Common myeloid progenitor, CD34-positive (primary cell): ENCODE measurements around the gene PRDM16.
A peak's percentile ranks its signal among the peaks of the same experiment; 100 is the strongest.

Experiments
- CTCF ChIA-PET: fragments of 350-600 bp; sonication (Branson Sonifier 250); formaldehyde crosslinking; loops from one replicate; lab custom pipeline; 2021; ENCODE audit warnings: antibody characterized with exemption; lab: Charles Lee
- POLR2A ChIA-PET: fragments of 350-600 bp; sonication (Branson Sonifier 250); formaldehyde crosslinking; loops from one replicate; lab custom pipeline; 2021; ENCODE audit warnings: antibody characterized with exemption; lab: Charles Lee
- DNase-seq, 3 donors: peaks; one replicate each; pipeline versions ENCODE4 v3.0.0 to v3.0.0-alpha.2; 2013
- H3K27ac ChIP-seq, 2 experiments: 1 replicate in 1 of 2; 2 replicates in 1 of 2; pipeline ENCODE4 v1.7.0; 2013; ENCODE audit warnings: inconsistent platforms in 2 of 2, low read length in 2 of 2, mild to moderate bottlenecking in 2 of 2, low read depth in 1 of 2, moderate library complexity in 1 of 2; ENCODE audit not compliant: severe bottlenecking in 2 of 2, insufficient read depth in 1 of 2, poor library complexity in 1 of 2
- H3K27me3 ChIP-seq, 5 experiments: replicated peaks in 2 of 5; 1 replicate in 3 of 5; 2 replicates in 2 of 5; pipeline versions ENCODE4 v1.6.1 to v1.7.0; 2013; ENCODE audit warnings: low read length in 4 of 5, mild to moderate bottlenecking in 2 of 5, moderate library complexity in 2 of 5, inconsistent platforms in 1 of 5; ENCODE audit not compliant: insufficient read depth in 5 of 5, control insufficient read depth in 4 of 5
- H3K36me3 ChIP-seq, 4 experiments: 1 replicate in 2 of 4; 2 replicates in 2 of 4; pipeline versions ENCODE4 v1.6.1 to v1.7.0; 2013; ENCODE audit warnings: low read length in 3 of 4, control low read depth in 1 of 4, mild to moderate bottlenecking in 1 of 4; ENCODE audit not compliant: control insufficient read depth in 4 of 4, insufficient read depth in 4 of 4
- H3K4me1 ChIP-seq, 4 experiments: 1 replicate in 3 of 4; 2 replicates in 1 of 4; pipeline versions ENCODE4 v1.6.1 to v1.7.1; 2013; ENCODE audit warnings: low read length in 3 of 4, mild to moderate bottlenecking in 3 of 4, control low read depth in 1 of 4, inconsistent platforms in 1 of 4, moderate library complexity in 1 of 4; ENCODE audit not compliant: control insufficient read depth in 4 of 4, insufficient read depth in 4 of 4; ENCODE audit errors: control extremely low read depth in 1 of 4
- H3K4me3 ChIP-seq, 7 experiments: 1 replicate in 4 of 7; 2 replicates in 3 of 7; pipeline versions ENCODE4 v1.5.1 to v1.7.0; 2013; ENCODE audit warnings: mild to moderate bottlenecking in 7 of 7, low read length in 6 of 7, moderate library complexity in 6 of 7, inconsistent platforms in 2 of 7, low read depth in 2 of 7, control low read depth in 1 of 7; ENCODE audit not compliant: insufficient read depth in 4 of 7, control insufficient read depth in 1 of 7; ENCODE audit errors: extremely low read depth in 1 of 7
- H3K9me3 ChIP-seq, 5 experiments: 1 replicate in 4 of 5; 2 replicates in 1 of 5; pipeline versions ENCODE4 v1.6.1 to v1.7.1; 2013; ENCODE audit warnings: low read length in 4 of 5, mild to moderate bottlenecking in 2 of 5, inconsistent platforms in 1 of 5, low read depth in 1 of 5, moderate library complexity in 1 of 5; ENCODE audit not compliant: control insufficient read depth in 4 of 5, insufficient read depth in 2 of 5; ENCODE audit errors: control extremely low read depth in 1 of 5
- WGBS: methylation state at CpG from one replicate; pipeline ENCODE4 v1.1.5; 2013; ENCODE audit not compliant: insufficient coverage; 5-methylcytosine and 5-hydroxymethylcytosine counted together

The PRDM16 gene

DNA sequence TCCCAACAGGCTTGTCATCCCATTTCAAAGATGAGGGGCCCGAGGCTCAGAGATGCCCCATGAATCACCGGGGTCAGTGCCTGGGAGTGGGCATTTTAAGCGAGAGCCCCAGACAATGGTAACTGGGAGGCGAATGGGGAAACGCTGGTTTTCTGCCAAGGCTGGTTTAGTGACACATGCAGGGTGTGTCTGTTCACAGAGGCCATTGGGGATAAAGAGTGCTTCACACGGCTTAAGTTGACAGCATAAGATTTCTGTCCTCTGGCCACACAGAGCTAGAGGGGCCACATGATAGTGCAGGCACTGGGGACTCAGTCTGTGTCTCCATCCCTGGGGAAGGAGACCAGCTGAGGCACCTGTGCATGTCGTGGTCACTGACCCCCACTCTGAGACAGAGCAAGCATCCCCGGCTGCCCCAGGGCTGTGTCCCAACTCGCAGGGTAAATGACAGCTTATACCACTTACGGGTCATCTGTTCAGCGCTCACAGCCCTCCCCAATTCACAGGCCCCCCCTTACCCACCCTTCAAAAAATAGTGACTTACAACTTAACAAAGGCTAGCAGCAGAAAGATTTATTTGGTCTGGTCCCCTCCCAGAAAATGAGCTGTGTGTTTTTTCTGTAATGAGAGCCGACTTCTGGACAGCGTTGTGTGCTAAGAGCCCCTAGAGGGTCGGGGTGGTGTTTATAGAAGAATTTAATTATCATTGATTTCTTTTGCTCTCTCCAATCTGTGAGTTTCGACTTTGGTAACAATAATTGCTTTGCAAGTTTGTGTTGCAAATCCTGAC, 350.6 kb downstream of the PRDM16 start:
- CTCF ChIA-PET, result interaction anchor here (0.8 kb wide), 1 partner anchor 98 kb away, joined by 3 read pairs; no protein-coding TSS in a partner anchor
- no peaks in the 10 kb centered on the region for H3K27me3 ChIP-seq
- WGBS, result over 99% methylated on average over 9 of the region's 15 CpGs

GRCh38 chr1:3420218-3420951, 351.4 kb downstream of the PRDM16 start:
- POLR2A ChIA-PET, result no interaction called here
- no peaks in the 10 kb centered on the region for H3K27me3 ChIP-seq
- 93% methylated on average over 21 of the region's 23 CpGs for WGBS

More for the DNA sequence above, 350.6 kb downstream of the PRDM16 start:
- POLR2A ChIA-PET, result no interaction called here
- peaks cover 0 to 11% (median 3%) of the 10 kb centered on the region in 5 experiments for H3K9me3 ChIP-seq
- H3K4me1 ChIP-seq, result peaks cover 0 to 30% (median 23%) of the 10 kb centered on the region in 4 experiments
- no peak for DNase-seq
- H3K4me3 ChIP-seq, result no peak overlapping the region
- peaks cover 0 to 16% (median 3%) of the 10 kb centered on the region in 4 experiments for H3K36me3 ChIP-seq
- H3K27ac ChIP-seq, result no peak overlapping the region

GRCh38 chr1:3422638-3423037, 353.6 kb downstream of the PRDM16 start:
- POLR2A ChIA-PET, result interaction anchor here (0.6 kb wide), 1 partner anchor 933 kb away, joined by 3 read pairs; no protein-coding TSS in a partner anchor
- Histone ChIP-seq H3K36me3 (peaks cover 0 to 30% (median 5%) of the 10 kb centered on the region in 4 experiments), H3K9me3 (peaks cover 0 to under 1% (median 0%) of the 10 kb centered on the region in 5 experiments), H3K4me1 (peaks cover 0 to 32% (median 24%) of the 10 kb centered on the region in 4 experiments), H3K4me3 (no peak overlapping the region), H3K27me3 (no peaks in the 10 kb centered on the region), H3K27ac (no peak overlapping the region)
- no peak for DNase-seq
- CTCF ChIA-PET, result interaction anchor here (0.6 to 3.7 kb wide), 4 partner anchors 356 to 606 kb away, joined by 3 to 20 read pairs (median 8); no protein-coding TSS in a partner anchor
- 84% methylated on average over 14 of the region's 14 CpGs for WGBS

More at GRCh38 chr1:3420218-3420951, 351.4 kb downstream of the PRDM16 start:
- H3K36me3 ChIP-seq, result peaks cover 0 to 16% (median 3%) of the 10 kb centered on the region in 4 experiments
- H3K4me3 ChIP-seq, result no peak overlapping the region
- H3K9me3 ChIP-seq, result peaks cover 0 to 11% (median 3%) of the 10 kb centered on the region in 5 experiments
- CTCF ChIA-PET, result interaction anchor here (0.8 kb wide), 1 partner anchor 97 kb away, joined by 3 read pairs; no protein-coding TSS in a partner anchor
- peaks cover 0 to 32% (median 24%) of the 10 kb centered on the region in 4 experiments for H3K4me1 ChIP-seq
- no peak overlapping the region for H3K27ac ChIP-seq
- no peak for DNase-seq

DNA sequence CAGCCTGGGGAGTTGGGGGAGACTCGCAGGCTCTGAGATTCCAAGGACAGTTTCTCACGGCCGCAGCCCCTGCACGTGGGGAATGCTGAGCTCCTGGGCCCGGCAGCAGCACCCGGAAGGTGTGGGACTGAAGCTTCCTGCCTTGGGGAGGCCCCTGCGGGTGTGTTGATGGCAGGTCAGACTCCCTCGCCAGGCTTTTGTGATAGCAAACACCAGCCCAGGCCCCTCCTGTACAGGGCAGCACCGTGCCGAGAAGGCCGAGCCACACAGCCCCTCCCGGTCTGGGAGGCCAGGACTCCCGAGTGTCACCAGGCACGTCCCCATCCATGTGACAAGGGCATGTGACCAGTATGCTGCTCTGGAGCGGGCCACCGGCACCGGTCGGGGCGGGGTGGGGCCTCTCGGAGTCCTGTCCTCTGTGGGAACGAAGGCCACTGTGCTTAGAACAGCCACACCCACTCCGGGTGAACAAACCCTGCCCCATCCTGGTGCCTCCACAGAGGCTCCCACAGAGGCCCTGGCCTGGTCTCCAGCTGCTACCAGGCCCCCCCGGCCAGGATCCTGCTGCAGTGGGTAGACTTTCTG, 354.3 kb downstream of the PRDM16 start:
- Histone ChIP-seq H3K9me3 (no peaks in the 10 kb centered on the region), H3K27me3 (no peaks in the 10 kb centered on the region), H3K4me3 (peak overlapping the region in 2 of 7 experiments; percentile 36 to 55), H3K27ac (no peak overlapping the region), H3K36me3 (peaks cover 0 to 28% (median 3%) of the 10 kb centered on the region in 4 experiments), H3K4me1 (peaks cover 0 to 32% (median 24%) of the 10 kb centered on the region in 4 experiments)
- DNase-seq, result peak in 2 of 3 donors; percentile 22 to 28
- ChIA-PET CTCF (interaction anchor here (0.6 to 3.7 kb wide), 12 partner anchors 8 to 607 kb away, joined by 3 to 20 read pairs (median 4); no protein-coding TSS in a partner anchor), POLR2A (interaction anchor here (0.6 kb wide), 1 partner anchor 934 kb away, joined by 3 read pairs; no protein-coding TSS in a partner anchor)
- WGBS, result 11% methylated on average over 23 of the region's 23 CpGs

DNA sequence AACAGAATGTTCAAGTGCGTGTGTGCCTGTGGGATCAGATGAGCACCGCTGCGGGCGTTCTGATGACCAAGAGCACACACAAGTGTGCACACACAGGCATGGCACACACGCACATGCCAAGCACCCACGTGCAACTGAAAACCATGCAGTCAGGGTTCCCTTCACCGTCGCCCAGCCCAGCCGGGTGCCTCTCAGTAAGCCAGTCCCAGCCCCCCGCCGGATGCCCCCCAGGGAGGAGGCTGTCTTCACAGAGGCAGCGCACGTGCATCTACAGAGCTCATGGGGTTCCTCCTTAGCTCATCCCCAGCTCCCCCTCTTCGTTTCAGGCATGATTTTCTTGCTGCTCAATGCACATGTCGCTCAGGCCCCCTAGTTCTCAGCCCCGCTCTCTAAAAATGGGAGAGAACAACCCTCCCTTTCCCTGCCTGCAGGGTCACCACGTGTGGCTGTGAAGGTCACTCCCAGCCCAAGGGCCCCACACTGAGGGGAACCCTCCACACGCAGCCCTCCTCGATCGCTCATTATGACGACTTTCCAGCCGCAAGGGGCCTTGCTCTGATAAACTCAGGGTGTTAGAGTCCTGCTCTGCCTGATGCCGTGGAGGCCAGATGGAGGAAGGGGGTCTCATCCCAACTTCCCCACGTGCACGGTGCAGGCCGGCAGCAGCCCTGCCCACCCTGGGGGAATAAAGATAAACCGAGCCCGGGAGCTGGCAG, 355.1 kb downstream of the PRDM16 start:
- Histone ChIP-seq H3K4me1 (peaks cover 0 to 32% (median 24%) of the 10 kb centered on the region in 4 experiments), H3K9me3 (no peaks in the 10 kb centered on the region), H3K36me3 (peaks cover 0 to 22% (median 3%) of the 10 kb centered on the region in 4 experiments), H3K27me3 (no peaks in the 10 kb centered on the region), H3K27ac (no peak overlapping the region), H3K4me3 (no peak overlapping the region)
- POLR2A ChIA-PET, result interaction anchor here (1.0 kb wide), 1 partner anchor 356 kb away, joined by 3 read pairs; no protein-coding TSS in a partner anchor
- WGBS, result 83% methylated on average over 23 of the region's 28 CpGs
- CTCF ChIA-PET, result interaction anchor here (0.7 to 3.7 kb wide), 14 partner anchors 9 to 605 kb away, joined by 3 to 20 read pairs (median 3); no protein-coding TSS in a partner anchor
- DNase-seq, result no peak
